H4 (cell line): ENCODE results near the gene RHBDL1. TPM values are rescaled to one million over a fixed set of nuclear protein-coding genes. Genes with fewer than 3 reads are reported as not detected.

Source experiments
- DNase-seq: peaks from one replicate; pipeline ENCODE4 v3.0.0-alpha.2; 2015; ENCODE audit warnings: low spot score
- total RNA-seq: library from RNA; depleted of rRNA; stranded (reverse); fragments of >200 nt; shearing (Covaris generic); gene quantifications from 2 replicates; pipeline ENCODE4 v1.2.3, GENCODE V29; 2014

Gene RHBDL1
- total RNA-seq, 1 experiment from 2014 or later = 0.31 TPM

GRCh38 chr16:705431-706188 lies 30.1 kb downstream of the RHBDL1 start, which contains the start of gene FBXL16:
Gene FBXL16, minus strand, starts transcription at chr16:705801. Its CDS starts 8,396 bp downstream, at chr16:697405.
- DNase-seq = no peak

- DNase-seq = no peak
Observed at GRCh38 chr16:706189-707061, 31.0 kb downstream of the RHBDL1 start.

GRCh38 chr16:707062-707538 lies 31.6 kb downstream of the RHBDL1 start:
- DNase-seq = no peak

GRCh38 chr16:708019-708418 lies 32.5 kb downstream of the RHBDL1 start:
- no peak for DNase-seq

- no peak for DNase-seq
Observed at GRCh38 chr16:708959-709358, 33.5 kb downstream of the RHBDL1 start.

GRCh38 chr16:709566-710499 lies 34.4 kb downstream of the RHBDL1 start:
- DNase-seq = peak; percentile 58

- no peak for DNase-seq
Observed at GRCh38 chr16:710500-711075, 35.1 kb downstream of the RHBDL1 start.

- no peak for DNase-seq
Observed at GRCh38 chr16:711084-711483, 35.6 kb downstream of the RHBDL1 start.

GRCh38 chr16:711548-712320 lies 36.3 kb downstream of the RHBDL1 start:
- DNase-seq = peak; percentile 42

GRCh38 chr16:712740-713250 lies 37.3 kb downstream of the RHBDL1 start:
- DNase-seq = peak; percentile 83

GRCh38 chr16:714079-714478 lies 38.6 kb downstream of the RHBDL1 start:
- DNase-seq = no peak

- peak; percentile 44 for DNase-seq
Observed at GRCh38 chr16:714558-715476, 39.3 kb downstream of the RHBDL1 start, which contains the start of gene METRN. Gene METRN, plus strand, starts transcription at chr16:715118. Its CDS starts 172 bp downstream, at chr16:715290.

GRCh38 chr16:715477-716199 lies 40.2 kb downstream of the RHBDL1 start:
- no peak for DNase-seq

- DNase-seq = no peak
Observed at GRCh38 chr16:716200-716568, 40.7 kb downstream of the RHBDL1 start.

- no peak for DNase-seq
Observed at GRCh38 chr16:716768-717325, 41.4 kb downstream of the RHBDL1 start.

GRCh38 chr16:717450-718245 lies 42.2 kb downstream of the RHBDL1 start:
- no peak for DNase-seq

- DNase-seq = no peak
Observed at GRCh38 chr16:718389-718788, 42.9 kb downstream of the RHBDL1 start.
